ENCODE measurements around the gene GNG12.

GRCh38 chr1:67853704-67854103 is 20.4 kb upstream of the GNG12 start:
- TF ChIP-seq CTCF (IDR thresholded peaks at IDR 0.05) (peak in 1 of 2 donors; percentile 51), POLR2A (IDR thresholded peaks at IDR 0.05) (no peak), EP300 (IDR thresholded peaks at IDR 0.05) (no peak), POLR2AphosphoS5 (IDR thresholded peaks at IDR 0.05) (no peak)
